GM06990 (cell line): ENCODE measurements around the gene CCR4.
A peak's percentile ranks its signal among the peaks of the same experiment; 100 is the strongest.
"Not testable (repeated sequence)": the region's sequence is repeated elsewhere in the genome, so short reads cannot be mapped to it uniquely, and the experiment has no call there.

Experiments
- DNase-seq: peaks from one replicate; pipeline ENCODE4 v3.0.0-alpha.2; 2011; ENCODE audit not compliant: insufficient read length; ENCODE audit errors: extremely low read depth
- H3K27me3 ChIP-seq: replicated peaks from 2 replicates; pipeline ENCODE4 v1.6.0; 2011; ENCODE audit warnings: low read length; ENCODE audit not compliant: control insufficient read depth, insufficient read depth
- H3K36me3 ChIP-seq: 2 replicates; pipeline ENCODE4 v1.5.1; 2011; ENCODE audit warnings: low read length; ENCODE audit not compliant: control insufficient read depth, insufficient read depth
- H3K4me3 ChIP-seq: replicated peaks from 2 replicates; pipeline ENCODE4 v1.5.1; 2011; ENCODE audit warnings: low read depth, mild to moderate bottlenecking, control low read depth, low read length
- TF ChIP-seq, protein P1 (sequence below): IDR thresholded peaks from 2 replicates; pipeline ENCODE4 v1.5.1; 2011; ENCODE audit warnings: low read length, control low read depth, mild to moderate bottlenecking, inconsistent platforms; ENCODE audit not compliant: insufficient read depth, poor library complexity, severe bottlenecking

CCR4 gene

DNA sequence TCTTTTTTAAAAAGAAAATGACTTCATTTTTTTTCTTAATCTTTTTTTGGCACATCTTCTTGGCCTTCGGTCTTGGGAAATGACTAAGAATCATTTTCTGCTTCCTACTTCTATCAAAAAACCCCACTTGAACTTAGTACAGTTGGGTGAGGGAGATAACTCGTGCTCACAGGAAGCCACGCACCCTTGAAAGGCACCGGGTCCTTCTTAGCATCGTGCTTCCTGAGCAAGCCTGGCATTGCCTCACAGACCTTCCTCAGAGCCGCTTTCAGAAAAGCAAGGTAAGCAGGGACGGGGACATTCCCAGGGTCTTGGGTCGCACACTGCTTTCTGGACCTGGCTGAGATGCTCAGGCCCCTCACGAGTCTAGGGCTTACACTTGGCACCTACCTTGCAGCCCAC is at the start of gene CCR4:
Gene CCR4 (plus strand): TSS at position 235 of the 402 bp plus-strand sequence. CDS start 1,779 bp downstream, outside the sequence.
- no peaks in the 10 kb centered on the region for H3K36me3 ChIP-seq
- peak; percentile 50 for DNase-seq
- H3K27me3 ChIP-seq: no peaks in the 10 kb centered on the region
- H3K4me3 ChIP-seq: no peak within 1 kb of the TSS
- TF ChIP-seq, protein P1, sequence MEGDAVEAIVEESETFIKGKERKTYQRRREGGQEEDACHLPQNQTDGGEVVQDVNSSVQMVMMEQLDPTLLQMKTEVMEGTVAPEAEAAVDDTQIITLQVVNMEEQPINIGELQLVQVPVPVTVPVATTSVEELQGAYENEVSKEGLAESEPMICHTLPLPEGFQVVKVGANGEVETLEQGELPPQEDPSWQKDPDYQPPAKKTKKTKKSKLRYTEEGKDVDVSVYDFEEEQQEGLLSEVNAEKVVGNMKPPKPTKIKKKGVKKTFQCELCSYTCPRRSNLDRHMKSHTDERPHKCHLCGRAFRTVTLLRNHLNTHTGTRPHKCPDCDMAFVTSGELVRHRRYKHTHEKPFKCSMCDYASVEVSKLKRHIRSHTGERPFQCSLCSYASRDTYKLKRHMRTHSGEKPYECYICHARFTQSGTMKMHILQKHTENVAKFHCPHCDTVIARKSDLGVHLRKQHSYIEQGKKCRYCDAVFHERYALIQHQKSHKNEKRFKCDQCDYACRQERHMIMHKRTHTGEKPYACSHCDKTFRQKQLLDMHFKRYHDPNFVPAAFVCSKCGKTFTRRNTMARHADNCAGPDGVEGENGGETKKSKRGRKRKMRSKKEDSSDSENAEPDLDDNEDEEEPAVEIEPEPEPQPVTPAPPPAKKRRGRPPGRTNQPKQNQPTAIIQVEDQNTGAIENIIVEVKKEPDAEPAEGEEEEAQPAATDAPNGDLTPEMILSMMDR: no peak

GRCh38 chr3:32902887-32903371 is 48.5 kb upstream of the CCR4 start:
- DNase-seq: not testable (repeated sequence)
- H3K4me3 ChIP-seq: peak overlapping the region; percentile 43

GRCh38 chr3:32903953-32904352 is 47.5 kb upstream of the CCR4 start:
- DNase-seq: no peak
- TF ChIP-seq, protein P1: no peak
- Histone ChIP-seq H3K36me3 (no peaks in the 10 kb centered on the region), H3K27me3 (no peaks in the 10 kb centered on the region), H3K4me3 (no peak overlapping the region)

More at GRCh38 chr3:32902887-32903371, 48.5 kb upstream of the CCR4 start:
- TF ChIP-seq, protein P1: peak; percentile 66
- H3K36me3 ChIP-seq, H3K27me3 ChIP-seq: not testable (repeated sequence)

DNA sequence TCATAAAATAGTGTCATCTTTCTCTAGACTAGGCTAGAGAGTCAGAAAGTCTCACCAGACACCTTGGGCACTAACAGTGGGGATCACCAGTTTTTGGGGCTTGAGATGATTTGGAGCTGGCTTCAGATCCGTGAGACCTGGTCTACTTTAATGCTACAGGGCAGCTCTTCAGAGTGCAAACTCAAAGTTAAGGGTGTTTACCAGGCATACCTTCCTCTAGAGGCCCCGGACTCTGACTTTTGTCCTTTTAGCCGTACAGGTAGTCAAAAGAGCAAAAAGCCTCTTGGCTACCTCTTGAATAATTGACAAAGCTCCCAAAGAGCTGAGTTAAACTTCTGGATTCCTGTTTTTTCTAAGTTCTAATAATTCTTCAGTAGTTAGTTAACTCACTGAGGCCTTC is 41.4 kb upstream of the CCR4 start:
- DNase-seq: no peak
- no peak overlapping the region for H3K4me3 ChIP-seq
- H3K27me3 ChIP-seq: no peaks in the 10 kb centered on the region
- no peaks in the 10 kb centered on the region for H3K36me3 ChIP-seq
- TF ChIP-seq, protein P1: no peak

GRCh38 chr3:32910954-32911353 is 40.5 kb upstream of the CCR4 start:
- DNase-seq: no peak
- TF ChIP-seq, protein P1: no peak
- H3K4me3 ChIP-seq: no peak overlapping the region
- H3K36me3 ChIP-seq: no peaks in the 10 kb centered on the region
- no peaks in the 10 kb centered on the region for H3K27me3 ChIP-seq

GRCh38 chr3:32912046-32912445 is 39.4 kb upstream of the CCR4 start:
- DNase-seq: no peak
- no peaks in the 10 kb centered on the region for H3K36me3 ChIP-seq
- TF ChIP-seq, protein P1: no peak
- no peak overlapping the region for H3K4me3 ChIP-seq
- no peaks in the 10 kb centered on the region for H3K27me3 ChIP-seq
